SJSA1 (cell line): Measurements from ENCODE around the gene AGFG2. TPM values are rescaled to one million over a fixed set of nuclear protein-coding genes. Genes with fewer than 3 reads are reported as not detected.

Source experiments
- total RNA-seq: library from RNA; depleted of rRNA; stranded (reverse); fragments of >200 nt; shearing (Covaris generic); gene quantifications from 2 replicates; pipeline ENCODE4 v1.2.3, GENCODE V29; 2014; rRNA removed

AGFG2 gene
- total RNA-seq, 1 experiment from 2014 or later = 24.2 TPM

Other genes starting within 250 kb of the AGFG2 start
- gene SPDYE3, start 231.5 kb upstream of the AGFG2 start, total RNA-seq = not detected in 2 replicates
- gene PILRB, start 181.1 kb upstream of the AGFG2 start, total RNA-seq = 16.1 and 18.8 TPM in 2 replicates
- 0.18 and 1.7 TPM in 2 replicates for gene PILRA, start 165.7 kb upstream of the AGFG2 start, total RNA-seq
- gene ZCWPW1, start 110.5 kb upstream of the AGFG2 start, total RNA-seq = 1.1 and 1.2 TPM in 2 replicates
- gene MEPCE, start 109.4 kb upstream of the AGFG2 start, total RNA-seq = 18.2 and 25.6 TPM in 2 replicates
- gene PPP1R35, start 102.7 kb upstream of the AGFG2 start, total RNA-seq = 56.4 and 71.5 TPM in 2 replicates
- gene SPACDR, start 74.9 kb upstream of the AGFG2 start, total RNA-seq = 0.66 TPM in 1 of 2 replicates, not detected in the other
- 25.3 and 32.7 TPM in 2 replicates for gene TSC22D4, start 60.0 kb upstream of the AGFG2 start, total RNA-seq
- gene NYAP1, start 55.3 kb upstream of the AGFG2 start, total RNA-seq = 0.63 and 0.87 TPM in 2 replicates
- gene SAP25, start 34.7 kb downstream of the AGFG2 start, total RNA-seq = 0.60 TPM in 1 of 2 replicates, not detected in the other
- 17.0 and 19.5 TPM in 2 replicates for gene LRCH4, start 46.9 kb downstream of the AGFG2 start, total RNA-seq
- gene FBXO24, start 47.1 kb downstream of the AGFG2 start, total RNA-seq = 0.13 TPM in 1 of 2 replicates, not detected in the other
- 73.1 and 75.6 TPM in 2 replicates for gene PCOLCE, start 63.2 kb downstream of the AGFG2 start, total RNA-seq
- 10.9 and 11.0 TPM in 2 replicates for gene MOSPD3, start 73.3 kb downstream of the AGFG2 start, total RNA-seq
- not detected in 2 replicates for gene TFR2, start 102.3 kb downstream of the AGFG2 start, total RNA-seq
- not detected in 2 replicates for gene ACTL6B, start 117.2 kb downstream of the AGFG2 start, total RNA-seq
- gene GNB2, start 134.5 kb downstream of the AGFG2 start, total RNA-seq = 63.4 and 70.6 TPM in 2 replicates
- gene GIGYF1, start 155.0 kb downstream of the AGFG2 start, total RNA-seq = 9.9 and 15.5 TPM in 2 replicates
- 56.0 and 72.0 TPM in 2 replicates for gene POP7, start 166.9 kb downstream of the AGFG2 start, total RNA-seq
- not detected in 2 replicates for gene EPO, start 181.3 kb downstream of the AGFG2 start, total RNA-seq
- gene ZAN, start 194.4 kb downstream of the AGFG2 start, total RNA-seq = not detected in 2 replicates